Activated CD4-positive, alpha-beta T cell treated with anti-CD3 and anti-CD28 coated beads for 36 hours (primary cell): ENCODE data around the gene SYNE4. TPM values are rescaled to one million over a fixed set of nuclear protein-coding genes. Genes with fewer than 3 reads are reported as not detected.
"Not testable (repeated sequence)": the region's sequence is repeated elsewhere in the genome, so short reads cannot be mapped to it uniquely, and the experiment has no call there.

Experiments used
- ATAC-seq: fragments of 200-7000 bp; cut with Tn5 transposase; one replicate; pipeline ENCODE4 v1.10.0; 2021; ENCODE audit warnings: mild to moderate bottlenecking, moderate library complexity
- CTCF ChIA-PET: fragments of 350-600 bp; sonication (Branson Sonifier 250); formaldehyde crosslinking; loops from one replicate; lab custom pipeline; 2021; ENCODE audit warnings: antibody characterized with exemption; lab: Charles Lee
- POLR2A ChIA-PET: fragments of 350-600 bp; sonication (Branson Sonifier 250); formaldehyde crosslinking; loops from one replicate; lab custom pipeline; 2021; ENCODE audit warnings: antibody characterized with exemption, inconsistent platforms; lab: Charles Lee
- DNase-seq: peaks from one replicate; pipeline ENCODE4 v3.0.0-alpha.2; 2020
- H3K27ac Mint-ChIP-seq: one replicate; pipeline ENCODE4 v1.8.0; 2021; ENCODE audit warnings: mixed read lengths
- H3K27me3 Mint-ChIP-seq: one replicate; pipeline ENCODE4 v1.8.0; 2021; ENCODE audit warnings: mixed read lengths
- H3K36me3 Mint-ChIP-seq: one replicate; pipeline ENCODE4 v1.8.0; 2021; ENCODE audit warnings: low read depth, mixed read lengths
- H3K4me1 Mint-ChIP-seq: one replicate; pipeline ENCODE4 v1.8.0; 2021; ENCODE audit warnings: mixed read lengths
- H3K4me3 Mint-ChIP-seq: one replicate; pipeline ENCODE4 v1.8.0; 2021; ENCODE audit warnings: mild to moderate bottlenecking, moderate library complexity, mixed read lengths
- H3K9me3 Mint-ChIP-seq: one replicate; pipeline ENCODE4 v1.8.0; 2021; ENCODE audit warnings: low read depth, mixed read lengths
- intact Hi-C, 2 experiments: fragments of 100-400 bp; cut with DNase I in 1 of 2; cut with micrococcal nuclease in 1 of 2; formaldehyde crosslinking; loops; one replicate each; pipeline versions ENCODE4 v1.14.2 to v1.15.1; 2022 to 2024; cut with DNase I, micrococcal nuclease
- total RNA-seq, 2 experiments: library from RNA; stranded (reverse); gene quantifications; one replicate each; pipeline ENCODE4 v1.2.3, GENCODE V29; 2021

The SYNE4 gene
- total RNA-seq, 2 experiments from 2014 or later: 1.6 to 1.7 TPM

DNA sequence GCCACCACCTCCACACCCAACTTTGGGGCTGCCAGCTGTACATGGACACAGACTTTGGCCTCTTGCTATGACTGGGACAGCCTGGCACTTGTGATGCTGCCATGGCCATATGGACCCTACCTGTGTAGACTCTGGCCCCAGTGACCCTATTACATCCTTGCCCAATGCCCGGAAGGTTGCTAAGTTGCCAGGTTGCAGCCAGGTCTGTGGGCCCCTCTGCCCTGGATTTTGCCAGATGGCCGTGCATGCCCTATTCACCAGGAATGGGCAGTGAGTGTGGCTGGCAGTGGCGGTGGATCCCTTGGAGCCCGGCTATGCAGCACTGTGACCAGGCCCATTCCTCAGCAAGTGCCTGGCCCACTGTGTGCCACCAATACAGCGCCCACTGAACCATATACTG is 22.5 kb downstream of the SYNE4 start:
- no peaks in the 10 kb centered on the region for H3K9me3 Mint-ChIP-seq
- H3K4me1 Mint-ChIP-seq: peaks cover 5% of the 10 kb centered on the region
- POLR2A ChIA-PET: no interaction called here
- H3K27ac Mint-ChIP-seq: no peak overlapping the region
- H3K36me3 Mint-ChIP-seq: no peaks in the 10 kb centered on the region
- intact Hi-C loops: no loop called here
- ATAC-seq (no peak), DNase-seq (no peak)
- no peak overlapping the region for H3K4me3 Mint-ChIP-seq
- CTCF ChIA-PET: no interaction called here
- peaks cover 35% of the 10 kb centered on the region for H3K27me3 Mint-ChIP-seq

DNA sequence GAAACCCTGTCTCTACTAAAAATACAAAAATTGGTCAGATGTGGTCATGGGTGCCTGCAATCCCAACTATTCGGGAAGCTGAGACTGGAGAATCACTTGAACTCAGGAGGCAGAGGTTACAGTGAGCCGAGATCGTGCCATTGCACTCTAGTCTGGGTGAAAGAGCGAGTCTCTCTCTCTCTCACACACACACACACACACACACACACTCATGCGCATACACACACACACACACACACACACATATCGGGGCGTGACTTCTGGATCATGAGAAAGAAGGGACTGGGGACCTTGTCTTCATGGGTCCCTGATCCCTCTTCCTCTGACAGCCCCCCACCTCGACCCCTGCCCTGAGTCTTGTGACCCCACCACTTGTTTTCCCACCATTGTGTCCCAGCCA is 25.4 kb downstream of the SYNE4 start:
- ATAC-seq (no peak), DNase-seq (no peak)
- intact Hi-C loops: no loop called here
- Mint-ChIP-seq H3K27me3 (peaks cover 48% of the 10 kb centered on the region), H3K9me3 (no peaks in the 10 kb centered on the region), H3K36me3 (no peaks in the 10 kb centered on the region), H3K4me1 (peaks cover 5% of the 10 kb centered on the region), H3K27ac (no peak overlapping the region), H3K4me3 (no peak overlapping the region)
- POLR2A ChIA-PET: interaction anchor here (0.6 kb wide), 1 partner anchor 131 kb away, joined by 4 read pairs; the partner anchor contains the start of gene POLR2I
- CTCF ChIA-PET: no interaction called here

DNA sequence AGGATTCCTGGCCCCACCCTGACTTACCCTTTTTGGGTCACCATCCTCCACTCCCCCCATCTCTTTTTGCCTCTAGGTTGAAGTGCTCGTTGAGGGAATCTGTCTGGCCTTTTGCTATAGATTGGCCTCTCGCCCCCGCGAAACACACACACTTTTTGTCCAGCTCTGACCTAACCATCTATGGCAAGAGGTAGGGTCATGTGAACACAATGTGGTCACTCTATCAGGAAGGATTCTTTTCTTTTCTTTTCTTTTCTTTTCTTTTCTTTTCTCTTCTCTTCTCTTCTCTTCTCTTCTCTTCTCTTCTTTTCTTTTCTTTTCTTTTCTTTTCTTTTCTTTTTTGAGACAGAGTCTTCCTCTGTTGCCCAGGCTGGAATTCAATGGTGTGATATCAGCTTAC is 27.6 kb downstream of the SYNE4 start:
- peaks cover 42% of the 10 kb centered on the region for H3K27me3 Mint-ChIP-seq
- POLR2A ChIA-PET, intact Hi-C loops, DNase-seq, H3K36me3 Mint-ChIP-seq, H3K9me3 Mint-ChIP-seq, ATAC-seq, H3K27ac Mint-ChIP-seq, H3K4me1 Mint-ChIP-seq, H3K4me3 Mint-ChIP-seq: not testable (repeated sequence)
- CTCF ChIA-PET: interaction anchor here (1.0 kb wide), 1 partner anchor 80 kb away, joined by 4 read pairs; no protein-coding TSS in a partner anchor

DNA sequence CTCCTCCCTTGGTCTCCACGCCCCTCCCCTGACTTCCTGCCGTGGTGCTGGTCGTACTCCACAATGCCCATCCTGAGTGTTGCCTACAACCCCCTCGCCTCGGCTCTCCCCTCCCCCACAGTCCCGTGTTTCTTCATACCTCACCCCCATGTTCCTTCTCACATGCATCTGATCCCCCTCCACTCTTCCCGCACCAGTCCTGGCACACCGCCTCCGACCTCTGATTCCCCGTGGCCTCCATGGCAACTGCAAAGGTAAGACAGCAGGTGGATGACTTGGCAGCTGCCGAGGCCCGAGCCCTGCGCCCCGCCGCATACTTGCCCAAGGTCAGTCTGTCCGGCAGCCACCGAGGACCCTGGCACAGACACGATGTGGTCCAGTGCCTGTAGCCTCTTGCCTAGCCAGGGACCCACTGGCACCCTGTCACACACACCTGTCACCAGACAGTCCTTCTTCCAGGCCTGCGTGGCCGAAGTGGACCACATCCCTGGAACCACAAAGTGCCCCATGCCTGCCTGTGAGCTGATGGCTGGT is 29.7 kb downstream of the SYNE4 start:
- no peak for DNase-seq
- no peak for ATAC-seq
- no peaks in the 10 kb centered on the region for H3K4me1 Mint-ChIP-seq
- no peaks in the 10 kb centered on the region for H3K9me3 Mint-ChIP-seq
- peaks cover 28% of the 10 kb centered on the region for H3K27me3 Mint-ChIP-seq
- no peak overlapping the region for H3K27ac Mint-ChIP-seq
- intact Hi-C loops: no loop called here
- no peak overlapping the region for H3K4me3 Mint-ChIP-seq
- ChIA-PET CTCF (interaction anchor here (0.6 kb wide), 1 partner anchor 837 kb away, joined by 3 read pairs; no protein-coding TSS in a partner anchor), POLR2A (no interaction called here)
- no peaks in the 10 kb centered on the region for H3K36me3 Mint-ChIP-seq

DNA sequence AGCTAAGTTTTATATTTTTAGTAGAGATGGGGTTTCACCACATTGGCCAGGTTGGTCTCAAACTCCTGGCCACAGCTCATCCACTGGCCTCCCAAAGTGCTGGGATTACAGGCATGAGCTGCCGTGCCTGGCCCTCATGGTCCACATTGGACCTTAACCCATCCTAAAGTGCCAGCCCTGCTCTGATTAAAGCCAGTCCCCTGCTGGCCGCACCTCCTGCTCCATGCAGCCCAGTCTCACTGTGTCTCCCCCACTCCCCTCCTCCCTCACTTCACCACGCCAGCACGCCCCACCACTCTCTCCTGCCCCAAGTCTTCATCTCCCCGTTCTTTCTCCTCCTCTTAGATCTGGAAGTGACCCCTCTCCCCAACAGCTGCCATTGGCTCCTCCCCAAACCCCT is 30.3 kb downstream of the SYNE4 start:
- no peak for DNase-seq
- H3K4me1 Mint-ChIP-seq: no peaks in the 10 kb centered on the region
- intact Hi-C loops: no loop called here
- no peaks in the 10 kb centered on the region for H3K36me3 Mint-ChIP-seq
- peaks cover 23% of the 10 kb centered on the region for H3K27me3 Mint-ChIP-seq
- ATAC-seq: no peak
- no peak overlapping the region for H3K27ac Mint-ChIP-seq
- CTCF ChIA-PET: no interaction called here
- H3K4me3 Mint-ChIP-seq: no peak overlapping the region
- POLR2A ChIA-PET: no interaction called here
- no peaks in the 10 kb centered on the region for H3K9me3 Mint-ChIP-seq

DNA sequence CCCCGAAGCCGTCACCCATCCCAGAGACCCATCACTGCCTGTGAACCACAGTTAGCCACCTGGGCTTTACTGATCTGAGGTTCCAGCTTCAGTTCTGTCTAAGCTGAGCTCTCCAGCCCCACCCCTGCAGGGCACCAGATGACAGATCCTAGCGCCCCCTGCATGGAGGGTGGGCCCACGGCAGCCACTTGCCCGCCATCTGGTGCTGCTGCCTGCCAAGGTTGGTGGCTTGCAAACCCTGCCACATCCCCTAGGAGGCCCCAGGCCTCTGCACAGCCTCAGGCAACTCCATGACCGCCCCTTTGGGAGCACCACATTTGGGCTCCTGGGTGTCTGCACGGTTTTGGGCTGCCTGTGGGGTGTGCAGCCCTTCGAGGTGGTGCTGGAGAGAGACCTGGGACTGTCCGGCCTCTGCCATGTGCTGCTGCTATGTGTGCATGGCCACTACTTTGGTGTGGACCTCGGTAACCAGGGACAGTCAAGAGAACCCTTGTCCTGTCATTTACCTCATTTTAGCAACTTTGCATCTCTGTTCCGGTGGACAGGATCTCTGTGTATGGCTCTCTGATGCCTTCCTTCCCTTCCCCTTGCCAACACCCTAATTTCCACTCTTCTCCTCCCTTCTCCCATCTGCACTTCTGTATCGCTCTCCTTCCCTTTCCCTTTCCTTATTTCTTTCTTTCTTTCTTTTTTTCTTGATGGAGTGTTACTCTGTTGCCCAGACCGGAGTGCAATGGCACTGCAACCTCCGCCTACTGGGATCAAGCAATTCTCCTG is 31.0 kb downstream of the SYNE4 start:
- CTCF ChIA-PET: no interaction called here
- POLR2A ChIA-PET: no interaction called here

DNA sequence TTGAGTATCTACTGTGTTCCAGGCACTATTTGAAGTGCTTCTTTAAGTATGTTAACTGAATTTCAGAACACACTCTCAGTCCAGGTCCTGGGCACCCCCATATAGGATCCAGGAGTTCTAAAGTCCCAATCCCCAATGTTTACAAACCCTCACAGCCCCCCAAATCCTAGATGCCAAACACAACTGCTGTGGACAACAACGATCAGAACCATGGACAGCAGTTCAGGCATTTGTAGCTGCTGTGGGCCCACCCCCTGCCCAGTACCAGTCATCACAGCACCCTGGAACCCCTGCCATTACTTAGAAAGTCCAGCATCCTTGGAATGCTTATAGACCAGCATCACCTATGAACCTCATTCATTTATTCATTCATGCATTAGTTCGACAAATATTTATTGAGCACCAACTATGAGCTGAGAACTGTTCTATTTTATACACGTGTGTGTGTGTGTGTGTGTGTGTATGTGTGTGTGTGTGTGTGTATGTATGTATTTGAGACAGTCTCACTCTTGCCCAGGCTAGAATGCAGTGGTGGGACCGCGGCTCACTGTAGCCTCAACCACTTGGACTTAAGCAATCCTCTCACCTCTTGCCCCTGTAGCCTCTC is 32.9 kb downstream of the SYNE4 start:
- Mint-ChIP-seq H3K27me3 (peaks cover 16% of the 10 kb centered on the region), H3K4me3 (no peak overlapping the region), H3K36me3 (no peaks in the 10 kb centered on the region), H3K27ac (no peak overlapping the region), H3K4me1 (no peaks in the 10 kb centered on the region), H3K9me3 (no peaks in the 10 kb centered on the region)
- DNase-seq (peak; percentile 47), ATAC-seq (no peak)
- CTCF ChIA-PET: interaction anchor here (0.6 to 1.0 kb wide), 2 partner anchors 9 to 234 kb away, joined by 3 read pairs; no protein-coding TSS in a partner anchor
- POLR2A ChIA-PET: no interaction called here
- intact Hi-C loops: no loop called here

More for the DNA sequence above, 31.0 kb downstream of the SYNE4 start:
- H3K4me3 Mint-ChIP-seq: no peak overlapping the region
- ATAC-seq (peak; percentile 87), DNase-seq (peak; percentile 63)
- no peaks in the 10 kb centered on the region for H3K9me3 Mint-ChIP-seq
- H3K4me1 Mint-ChIP-seq: no peaks in the 10 kb centered on the region
- H3K27ac Mint-ChIP-seq: no peak overlapping the region
- H3K27me3 Mint-ChIP-seq: peaks cover 19% of the 10 kb centered on the region
- intact Hi-C loops: no loop called here
- H3K36me3 Mint-ChIP-seq: no peaks in the 10 kb centered on the region

DNA sequence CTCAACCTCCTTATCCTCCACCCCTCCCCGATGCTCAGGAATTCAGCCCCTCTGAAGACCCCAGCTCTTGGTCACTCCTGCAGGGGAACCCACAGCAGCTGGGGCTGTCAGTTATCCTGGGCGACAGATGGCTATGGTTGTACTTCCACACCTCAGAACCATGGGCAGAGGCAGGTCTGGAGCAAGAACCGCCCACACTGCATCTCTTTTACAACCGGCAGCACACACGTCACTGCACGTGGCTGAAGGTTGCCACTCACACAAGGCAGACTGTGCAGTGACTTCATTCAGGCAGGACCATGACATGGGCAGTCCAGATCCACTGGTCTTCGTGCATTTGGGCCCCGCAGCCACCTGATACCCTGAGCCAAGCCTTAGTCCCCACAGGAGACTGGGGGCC is 35.1 kb downstream of the SYNE4 start:
- no peak overlapping the region for H3K4me3 Mint-ChIP-seq
- no peak for DNase-seq
- POLR2A ChIA-PET: no interaction called here

DNA sequence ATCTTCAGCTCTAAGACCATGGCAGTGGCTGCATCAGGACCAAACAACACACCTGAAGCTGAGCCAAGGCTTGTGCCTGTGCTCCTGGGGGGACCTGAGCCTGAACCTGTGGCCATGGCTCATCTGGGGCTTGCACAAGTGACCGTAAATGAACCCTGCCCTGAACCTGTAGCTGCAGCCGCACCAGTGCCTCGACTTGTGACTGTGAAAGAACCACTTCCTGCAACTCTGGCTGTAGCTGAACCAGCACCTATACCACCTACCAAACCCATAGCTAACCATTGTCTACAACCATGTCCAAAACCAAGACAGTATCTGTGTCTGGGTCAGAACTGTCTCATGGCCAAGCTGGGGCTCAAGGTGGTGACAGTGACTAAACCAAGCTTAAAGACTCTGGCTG is 41.8 kb downstream of the SYNE4 start:
- ATAC-seq: no peak
- ChIA-PET CTCF (interaction anchor here (0.6 to 1.4 kb wide), 4 partner anchors 9 to 326 kb away, joined by 3 read pairs; no protein-coding TSS in a partner anchor), POLR2A (no interaction called here)
- H3K4me3 Mint-ChIP-seq: no peak overlapping the region
- H3K27me3 Mint-ChIP-seq: peaks cover 5% of the 10 kb centered on the region
- H3K9me3 Mint-ChIP-seq: no peaks in the 10 kb centered on the region
- H3K36me3 Mint-ChIP-seq: no peaks in the 10 kb centered on the region
- no peak for DNase-seq
- no peak overlapping the region for H3K27ac Mint-ChIP-seq
- peaks cover 5% of the 10 kb centered on the region for H3K4me1 Mint-ChIP-seq
- intact Hi-C loops: no loop called here

More for the DNA sequence above, 35.1 kb downstream of the SYNE4 start:
- CTCF ChIA-PET: no interaction called here
- Mint-ChIP-seq H3K27ac (no peak overlapping the region), H3K9me3 (no peaks in the 10 kb centered on the region), H3K4me1 (peaks cover 5% of the 10 kb centered on the region), H3K36me3 (no peaks in the 10 kb centered on the region), H3K27me3 (peaks cover 7% of the 10 kb centered on the region)
- peak; percentile 26 for ATAC-seq
- intact Hi-C loops: no loop called here

DNA sequence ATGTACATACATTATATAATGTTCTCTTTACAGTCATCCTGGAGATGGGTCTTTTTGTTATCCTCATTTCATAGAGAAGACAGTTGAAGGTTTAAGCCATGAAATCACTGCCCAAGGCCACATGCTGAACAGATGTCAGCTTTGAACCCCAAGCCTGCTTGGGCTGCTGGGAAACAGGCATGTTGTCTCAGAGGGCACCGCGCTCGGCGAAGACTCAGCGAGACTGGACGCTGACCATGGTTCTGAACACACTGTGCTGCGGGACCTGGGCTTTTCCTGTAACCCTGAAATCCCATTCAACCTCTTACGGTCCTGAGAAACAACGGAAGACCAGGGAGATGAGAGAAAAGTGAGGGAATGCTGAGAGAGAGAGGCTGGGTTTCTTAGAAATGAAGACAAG is 45.1 kb downstream of the SYNE4 start:
- CTCF ChIA-PET: interaction anchor here (1.4 kb wide), 1 partner anchor 32 kb away, joined by 3 read pairs; no protein-coding TSS in a partner anchor
- intact Hi-C loops: no loop called here

DNA sequence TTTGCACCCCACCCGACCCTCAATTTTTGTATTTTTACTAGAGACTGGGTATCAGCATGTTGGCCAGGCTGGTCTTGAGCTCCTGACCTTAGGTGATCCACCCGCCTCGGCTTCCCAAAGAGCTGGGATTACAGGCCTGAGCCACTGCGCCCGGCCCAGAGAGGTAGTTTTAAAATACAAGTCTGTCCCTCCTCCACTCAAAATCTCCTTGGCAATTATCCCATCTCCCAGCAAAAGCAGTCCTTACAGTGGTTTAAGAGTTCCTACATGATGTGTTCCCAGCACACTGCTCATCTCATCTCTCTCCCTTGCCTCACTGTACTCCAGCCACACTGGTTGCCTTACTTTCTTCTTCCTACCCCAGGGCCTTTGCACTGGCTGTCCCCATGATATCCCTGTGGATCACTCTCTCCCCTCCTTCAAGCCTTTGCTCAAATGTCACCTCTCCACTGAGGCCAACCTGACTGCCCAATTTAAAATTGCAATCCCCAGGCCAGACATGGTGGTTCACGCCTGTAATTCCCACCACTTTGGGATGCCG is 48.1 kb downstream of the SYNE4 start:
- DNase-seq (no peak), ATAC-seq (no peak)
- no peaks in the 10 kb centered on the region for H3K36me3 Mint-ChIP-seq
- no peak overlapping the region for H3K4me3 Mint-ChIP-seq
- H3K27ac Mint-ChIP-seq: no peak overlapping the region
- H3K27me3 Mint-ChIP-seq: peaks cover 5% of the 10 kb centered on the region
- H3K4me1 Mint-ChIP-seq: peaks cover 26% of the 10 kb centered on the region
- peaks cover 5% of the 10 kb centered on the region for H3K9me3 Mint-ChIP-seq
- POLR2A ChIA-PET: no interaction called here
- CTCF ChIA-PET: interaction anchor here (0.8 to 1.2 kb wide), 3 partner anchors 48 to 268 kb away, joined by 3 to 5 read pairs (median 5); partner anchors contain the start of gene SYNE4
- intact Hi-C loops: no loop called here

More for the DNA sequence above, 45.1 kb downstream of the SYNE4 start:
- Mint-ChIP-seq H3K4me3 (no peak overlapping the region), H3K4me1 (peaks cover 11% of the 10 kb centered on the region), H3K27me3 (peaks cover 7% of the 10 kb centered on the region), H3K27ac (no peak overlapping the region), H3K9me3 (no peaks in the 10 kb centered on the region), H3K36me3 (no peaks in the 10 kb centered on the region)
- POLR2A ChIA-PET: no interaction called here
- no peak for ATAC-seq
- peak; percentile 75 for DNase-seq
